ENCODE measurements around the gene CYB561. TPM values are rescaled to one million over a fixed set of nuclear protein-coding genes. Genes with fewer than 3 reads are reported as not detected.
A peak's percentile ranks its signal among the peaks of the same experiment; 100 is the strongest.

The CYB561 gene
- total and polyA plus RNA-seq, 7 donors: 1.5 to 4.2 (median 2.9) TPM

DNA sequence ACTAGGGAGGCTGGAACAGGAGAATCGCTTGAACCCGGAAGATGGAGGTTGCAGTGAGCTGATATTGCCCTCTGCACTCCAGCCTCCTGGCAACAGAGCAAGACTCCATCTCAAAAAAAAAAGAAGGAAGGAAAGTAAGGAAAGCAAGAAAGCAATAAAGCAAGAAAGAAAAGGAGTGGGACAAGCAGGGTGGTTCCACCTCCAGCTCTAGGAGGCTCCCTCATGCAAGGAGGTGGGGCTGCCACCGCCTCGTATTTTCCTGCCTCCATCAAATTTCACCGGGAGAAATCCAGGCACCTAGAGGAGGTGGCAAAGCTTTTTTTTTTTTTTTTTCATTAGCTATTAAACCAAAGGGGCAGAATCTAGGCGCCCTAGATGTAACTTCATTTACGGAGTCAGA is 1.0 kb downstream of the CYB561 start:
- Histone ChIP-seq H3K36me3 (ENCODE audit: insufficient read depth in 1 of 2, low read depth in 1 of 2) (no peaks in the 10 kb centered on the region), H3K27me3 (ENCODE audit: insufficient read depth in 3 of 3, low read length in 2 of 3) (peaks cover 0 to 14% (median 6%) of the 10 kb centered on the region in 3 donors), H3K4me1 (peaks cover 8% of the 10 kb centered on the region), H3K4me3 (peak overlapping the region; percentile 80), H3K27ac (no peak overlapping the region), H3K9me3 (no peaks in the 10 kb centered on the region)
- ATAC-seq (no peak), DNase-seq (no peak)
- WGBS, 3 donors: 68 to 71% (median 70%) methylated on average over 7 of the region's 7 CpGs
- TF ChIP-seq, protein P1, sequence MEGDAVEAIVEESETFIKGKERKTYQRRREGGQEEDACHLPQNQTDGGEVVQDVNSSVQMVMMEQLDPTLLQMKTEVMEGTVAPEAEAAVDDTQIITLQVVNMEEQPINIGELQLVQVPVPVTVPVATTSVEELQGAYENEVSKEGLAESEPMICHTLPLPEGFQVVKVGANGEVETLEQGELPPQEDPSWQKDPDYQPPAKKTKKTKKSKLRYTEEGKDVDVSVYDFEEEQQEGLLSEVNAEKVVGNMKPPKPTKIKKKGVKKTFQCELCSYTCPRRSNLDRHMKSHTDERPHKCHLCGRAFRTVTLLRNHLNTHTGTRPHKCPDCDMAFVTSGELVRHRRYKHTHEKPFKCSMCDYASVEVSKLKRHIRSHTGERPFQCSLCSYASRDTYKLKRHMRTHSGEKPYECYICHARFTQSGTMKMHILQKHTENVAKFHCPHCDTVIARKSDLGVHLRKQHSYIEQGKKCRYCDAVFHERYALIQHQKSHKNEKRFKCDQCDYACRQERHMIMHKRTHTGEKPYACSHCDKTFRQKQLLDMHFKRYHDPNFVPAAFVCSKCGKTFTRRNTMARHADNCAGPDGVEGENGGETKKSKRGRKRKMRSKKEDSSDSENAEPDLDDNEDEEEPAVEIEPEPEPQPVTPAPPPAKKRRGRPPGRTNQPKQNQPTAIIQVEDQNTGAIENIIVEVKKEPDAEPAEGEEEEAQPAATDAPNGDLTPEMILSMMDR (IDR thresholded peaks at IDR 0.05): no peak
- intact Hi-C loops (cut with DNase I): loop anchor here in 1 of 2 donors (5.0 kb wide), 1 partner anchor 157 kb away; the partner anchor contains the start of gene TACO1

DNA sequence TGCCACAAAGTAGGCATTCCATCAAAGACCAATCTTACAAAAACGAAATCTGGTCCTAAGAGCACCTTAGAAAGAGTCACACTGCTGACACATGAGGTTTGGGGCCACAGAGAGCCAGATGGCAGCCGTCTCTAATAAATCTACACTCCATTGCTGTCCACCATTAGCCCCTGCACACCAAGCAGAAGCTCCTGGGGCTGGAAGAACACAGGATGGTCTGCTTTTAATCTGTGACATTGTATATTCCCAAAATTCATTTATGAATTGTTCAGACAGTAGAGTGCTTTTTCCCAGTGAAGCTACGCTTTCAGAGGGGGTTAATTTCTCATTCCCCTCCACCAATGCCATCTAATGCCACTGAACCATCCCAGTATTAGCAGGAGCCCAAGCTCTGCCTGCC is 1.6 kb downstream of the CYB561 start:
- H3K36me3 ChIP-seq (ENCODE audit: insufficient read depth in 1 of 2, low read depth in 1 of 2): no peaks in the 10 kb centered on the region
- H3K4me1 ChIP-seq: peaks cover 8% of the 10 kb centered on the region
- H3K4me3 ChIP-seq: no peak overlapping the region
- H3K9me3 ChIP-seq: no peaks in the 10 kb centered on the region
- ATAC-seq (no peak), DNase-seq (no peak)
- TF ChIP-seq, protein P1 (IDR thresholded peaks at IDR 0.05): no peak
- H3K27ac ChIP-seq: no peak overlapping the region
- 72 to 83% (median 76%) methylated on average over 3 of the region's 3 CpGs for WGBS, 3 donors
- peaks cover 0 to 17% (median 6%) of the 10 kb centered on the region in 3 donors for H3K27me3 ChIP-seq (ENCODE audit: insufficient read depth in 3 of 3, low read length in 2 of 3)
- intact Hi-C loops (cut with DNase I): no loop called here

DNA sequence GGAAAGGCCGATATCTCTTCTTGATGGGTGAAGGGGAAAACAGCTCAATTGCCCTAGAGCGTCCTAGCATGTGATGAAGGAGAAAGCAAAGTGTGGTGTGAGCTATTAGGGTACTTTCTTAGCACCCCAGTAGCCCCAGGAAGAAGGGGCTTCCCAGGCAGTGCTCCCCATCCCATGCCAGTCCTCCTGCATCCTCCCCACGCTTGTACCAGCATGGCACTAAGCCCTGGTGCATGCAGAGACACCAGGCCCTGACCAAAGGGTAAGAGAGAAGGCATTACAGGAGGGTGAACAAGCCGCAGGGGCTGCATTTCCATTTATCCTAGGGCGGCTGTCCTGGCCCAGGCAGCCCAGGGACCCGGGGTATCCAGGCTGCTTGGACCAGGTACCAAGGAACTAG is 3.1 kb downstream of the CYB561 start:
- intact Hi-C loops (cut with DNase I): no loop called here
- Histone ChIP-seq H3K4me1 (peaks cover 8% of the 10 kb centered on the region), H3K9me3 (no peaks in the 10 kb centered on the region), H3K27ac (no peak overlapping the region), H3K27me3 (ENCODE audit: insufficient read depth in 3 of 3, low read length in 2 of 3) (peaks cover 0 to 22% (median 6%) of the 10 kb centered on the region in 3 donors), H3K36me3 (ENCODE audit: insufficient read depth in 1 of 2, low read depth in 1 of 2) (no peaks in the 10 kb centered on the region), H3K4me3 (no peak overlapping the region)
- no peak for ATAC-seq
- no peak for DNase-seq
- TF ChIP-seq, protein P1 (IDR thresholded peaks at IDR 0.05): no peak
- 81 to 93% (median 89%) methylated on average over 6 of the region's 6 CpGs for WGBS, 3 donors

DNA sequence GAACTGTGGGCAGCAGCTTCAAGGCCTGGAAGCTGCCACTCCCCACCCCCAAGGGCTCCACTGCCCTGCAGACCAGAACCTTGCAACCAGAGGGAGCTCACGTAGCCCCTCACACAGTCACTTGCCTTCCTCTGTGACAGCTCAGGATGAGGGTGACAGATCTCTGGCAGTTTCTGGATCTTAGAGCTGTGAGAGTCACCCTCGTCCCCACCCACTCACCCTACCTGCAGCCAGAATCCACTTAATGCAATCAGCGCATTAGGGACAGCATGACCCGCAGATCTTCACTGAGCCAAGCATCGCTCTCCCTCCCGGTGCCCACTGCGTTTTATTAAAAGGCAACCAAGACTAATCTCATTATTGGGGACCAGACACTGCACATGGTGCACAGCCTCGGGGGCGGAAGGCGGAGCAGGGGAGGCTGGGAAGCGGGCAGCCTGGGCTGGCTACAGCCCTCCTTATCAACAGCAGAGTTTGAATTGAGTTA is 3.5 kb downstream of the CYB561 start:
- ATAC-seq (no peak), DNase-seq (no peak)
- intact Hi-C loops (cut with DNase I): no loop called here
- Histone ChIP-seq H3K9me3 (no peaks in the 10 kb centered on the region), H3K27me3 (ENCODE audit: insufficient read depth in 3 of 3, low read length in 2 of 3) (peaks cover 0 to 22% (median 6%) of the 10 kb centered on the region in 3 donors), H3K4me3 (no peak overlapping the region), H3K4me1 (peaks cover 8% of the 10 kb centered on the region), H3K27ac (no peak overlapping the region), H3K36me3 (ENCODE audit: insufficient read depth in 1 of 2, low read depth in 1 of 2) (no peaks in the 10 kb centered on the region)
- 66 to 71% (median 67%) methylated on average over 11 of the region's 11 CpGs for WGBS, 3 donors
- TF ChIP-seq, protein P1 (IDR thresholded peaks at IDR 0.05): no peak

DNA sequence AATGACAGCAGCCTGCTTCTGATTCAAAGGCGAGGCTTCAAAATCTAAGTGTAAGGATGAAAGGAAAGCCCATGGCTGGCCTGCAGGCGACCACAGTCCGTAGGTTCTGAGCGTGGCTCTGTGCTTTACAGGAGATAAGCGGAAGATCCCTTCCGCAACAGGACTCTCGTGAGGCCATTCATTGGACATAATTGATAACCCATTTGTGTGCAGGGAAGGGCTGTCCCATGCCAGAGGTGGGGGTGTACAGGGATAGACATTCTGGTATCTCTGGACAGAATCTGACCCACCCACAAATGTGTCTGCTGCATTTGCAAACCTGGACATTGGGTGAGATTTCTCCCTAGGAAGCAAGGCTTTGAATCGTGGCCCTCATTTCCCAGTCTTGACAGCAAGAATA is 4.0 kb downstream of the CYB561 start:
- no peak for ATAC-seq
- no peak overlapping the region for H3K27ac ChIP-seq
- no peak for DNase-seq
- peaks cover 0 to 22% (median 6%) of the 10 kb centered on the region in 3 donors for H3K27me3 ChIP-seq (ENCODE audit: insufficient read depth in 3 of 3, low read length in 2 of 3)
- H3K36me3 ChIP-seq (ENCODE audit: insufficient read depth in 1 of 2, low read depth in 1 of 2): no peaks in the 10 kb centered on the region
- intact Hi-C loops (cut with DNase I): no loop called here
- TF ChIP-seq, protein P1 (IDR thresholded peaks at IDR 0.05): no peak
- H3K4me1 ChIP-seq: peaks cover 8% of the 10 kb centered on the region
- no peak overlapping the region for H3K4me3 ChIP-seq
- WGBS, 3 donors: 84 to 91% (median 90%) methylated on average over 8 of the region's 8 CpGs
- no peaks in the 10 kb centered on the region for H3K9me3 ChIP-seq

Data from psoas muscle (tissue), 8 donors.